Keratinocyte (primary cell): Measurements from ENCODE around the gene GNA15. TPM values are rescaled to one million over a fixed set of nuclear protein-coding genes. Genes with fewer than 3 reads are reported as not detected.

Experiments
- DNase-seq: peaks from one replicate; pipeline ENCODE4 v3.0.0-alpha.2; 2011; ENCODE audit warnings: low read depth, missing footprints, low spot score
- FAIRE-seq: peaks from 2 replicates; lab custom pipeline; 2011; peaks lifted over from hg19 to GRCh38; lab: Jason Lieb, UNC
- H2AFZ ChIP-seq: 2 replicates; pipeline ENCODE4 v1.6.0; 2012; ENCODE audit warnings: low read length, control low read depth, inconsistent platforms; ENCODE audit not compliant: control insufficient read depth
- H3K27ac ChIP-seq: 2 replicates; pipeline ENCODE4 v1.5.1; 2011; ENCODE audit warnings: low read length; ENCODE audit not compliant: control insufficient read depth, insufficient read depth
- H3K27me3 ChIP-seq: 3 replicates; pipeline ENCODE4 v1.6.0; 2011; ENCODE audit warnings: low read length; ENCODE audit not compliant: control insufficient read depth, insufficient read depth; ENCODE audit errors: extremely low read depth
- H3K36me3 ChIP-seq, 2 experiments: 2 replicates in 1 of 2; 3 replicates in 1 of 2; pipeline ENCODE4 v1.5.1; 2011; ENCODE audit warnings: low read length in 2 of 2, mild to moderate bottlenecking in 1 of 2; ENCODE audit not compliant: control insufficient read depth in 2 of 2, insufficient read depth in 2 of 2; ENCODE audit errors: extremely low read depth in 1 of 2
- H3K4me1 ChIP-seq: 3 replicates; pipeline ENCODE4 v1.5.1; 2011; ENCODE audit warnings: low read length; ENCODE audit not compliant: control insufficient read depth, insufficient read depth; ENCODE audit errors: extremely low read depth
- H3K4me2 ChIP-seq: 3 replicates; pipeline ENCODE4 v1.6.0; 2011; ENCODE audit warnings: low read depth, low read length; ENCODE audit not compliant: control insufficient read depth, insufficient read depth; ENCODE audit errors: extremely low read depth
- H3K4me3 ChIP-seq, 3 experiments: fragments of 200-600 bp in 1 of 3; sonication (generic) in 1 of 3; 2 replicates in 2 of 3; 3 replicates in 1 of 3; pipeline ENCODE4 v1.5.1; 2011 to 2016; ENCODE audit warnings: low read length in 3 of 3, mild to moderate bottlenecking in 3 of 3, control low read depth in 2 of 3, inconsistent platforms in 1 of 3, low read depth in 1 of 3, mixed read lengths in 1 of 3, mixed run types in 1 of 3, moderate library complexity in 1 of 3; ENCODE audit not compliant: control insufficient read depth in 2 of 3, insufficient read depth in 2 of 3; ENCODE audit errors: extremely low read depth in 1 of 3
- H3K79me2 ChIP-seq: 2 replicates; pipeline ENCODE4 v1.6.0; 2012; ENCODE audit warnings: low read length; ENCODE audit not compliant: control insufficient read depth, insufficient read depth
- H3K9ac ChIP-seq: 3 replicates; pipeline ENCODE4 v1.6.0; 2011; ENCODE audit warnings: low read length; ENCODE audit not compliant: control insufficient read depth, insufficient read depth; ENCODE audit errors: extremely low read depth
- H3K9me1 ChIP-seq: 3 replicates; pipeline ENCODE4 v1.6.0; 2011; ENCODE audit warnings: low read length; ENCODE audit not compliant: control insufficient read depth, insufficient read depth; ENCODE audit errors: extremely low read depth
- H3K9me3 ChIP-seq: 2 replicates; pipeline ENCODE4 v1.5.1; 2012; ENCODE audit warnings: low read depth, low read length; ENCODE audit not compliant: control insufficient read depth
- H4K20me1 ChIP-seq: 3 replicates; pipeline ENCODE4 v1.6.0; 2011; ENCODE audit warnings: low read length; ENCODE audit not compliant: control insufficient read depth, insufficient read depth; ENCODE audit errors: extremely low read depth
- CTCF ChIP-seq, 3 experiments: IDR thresholded peaks in 1 of 3; conservative IDR thresholded peaks in 1 of 3; optimal IDR thresholded peaks in 1 of 3; 2 replicates in 2 of 3; 3 replicates in 1 of 3; pipeline versions ENCODE3 to v1.5.1; 2011; ENCODE audit warnings: low read length in 3 of 3, mild to moderate bottlenecking in 3 of 3, moderate library complexity in 2 of 3, control low read depth in 1 of 3, inconsistent platforms in 1 of 3; ENCODE audit not compliant: insufficient read depth in 2 of 3; ENCODE audit errors: extremely low read depth in 1 of 3
- EZH2 ChIP-seq: IDR thresholded peaks from one replicate; pipeline ENCODE4 v1.6.1; 2012; ENCODE audit warnings: inconsistent platforms, mild to moderate bottlenecking, low read length, moderate library complexity
- dilution Hi-C: fragments of 300-500 bp; cut with MboI; formaldehyde crosslinking; loops from one replicate; pipeline ENCODE4 v1.7.0; 2020; ENCODE audit warnings: low sequenced_read_pairs; ENCODE audit not compliant: extremely low pct_ligation_motif_present
- polyA plus RNA-seq, 5 experiments: library from polyadenylated mRNA; depleted of rRNA in 3 of 5; stranded (reverse) in 3 of 5; stranded (forward) in 1 of 5; unstranded in 1 of 5; fragments of >200 nt; gene quantifications; 1 replicate in 1 of 5; 2 replicates in 3 of 5; 3 replicates in 1 of 5; pipeline versions ENCODE4 v1.2.1 to v1.2.3, GENCODE V29; 2011 to 2012; ENCODE audit warnings: missing spikeins in 2 of 5, low read depth in 1 of 5, low replicate concordance in 1 of 5

Gene GNA15
- polyA plus RNA-seq, 1 donor (not counting 4 experiments of a cell fraction or from before 2014, with no cell fraction given) = 60.0 TPM

- no peak overlapping the region for H3K4me2 ChIP-seq
- TF ChIP-seq EZH2 = no peak
- no peak for TF ChIP-seq CTCF (optimal IDR thresholded peaks at IDR 0.05 in 1 of 3, IDR thresholded peaks at IDR 0.05 in 1 of 3, conservative IDR thresholded peaks at IDR 0.05 in 1 of 3; ENCODE audit: extremely low read depth in 1 of 3, insufficient read depth in 2 of 3, low read length in 3 of 3)
- no peak for DNase-seq
These were observed 16.0 kb downstream of the GNA15 start for GRCh38 chr19:3151563-3152418.

GRCh38 chr19:3152419-3152780 lies 16.6 kb downstream of the GNA15 start:
- FAIRE-seq (no peak), DNase-seq (no peak)
- Histone ChIP-seq H4K20me1 (no peaks in the 10 kb centered on the region), H3K9me1 (no peaks in the 10 kb centered on the region), H3K9me3 (no peaks in the 10 kb centered on the region), H2AFZ (no peak overlapping the region), H3K4me2 (no peak overlapping the region), H3K27ac (no peak overlapping the region), H3K4me1 (peaks cover 16% of the 10 kb centered on the region), H3K4me3 (no peak overlapping the region), H3K27me3 (no peaks in the 10 kb centered on the region), H3K36me3 (peaks cover 49 to 60% of the 10 kb centered on the region in 2 experiments), H3K79me2 (peaks cover 49% of the 10 kb centered on the region), H3K9ac (no peak overlapping the region)
- dilution Hi-C loops = no loop called here
- no peak for TF ChIP-seq EZH2
- TF ChIP-seq CTCF (optimal IDR thresholded peaks at IDR 0.05 in 1 of 3, IDR thresholded peaks at IDR 0.05 in 1 of 3, conservative IDR thresholded peaks at IDR 0.05 in 1 of 3; ENCODE audit: extremely low read depth in 1 of 3, insufficient read depth in 2 of 3, low read length in 3 of 3) = no peak

More at GRCh38 chr19:3151563-3152418, 16.0 kb downstream of the GNA15 start:
- no peaks in the 10 kb centered on the region for H3K9me1 ChIP-seq
- no peak overlapping the region for H3K27ac ChIP-seq
- no peak overlapping the region for H3K4me3 ChIP-seq
- no peak overlapping the region for H3K9ac ChIP-seq
- no peaks in the 10 kb centered on the region for H4K20me1 ChIP-seq
- no peaks in the 10 kb centered on the region for H3K9me3 ChIP-seq
- peaks cover 16% of the 10 kb centered on the region for H3K4me1 ChIP-seq
- FAIRE-seq = no peak
- dilution Hi-C loops = no loop called here
- H3K79me2 ChIP-seq = peaks cover 55% of the 10 kb centered on the region
- no peak overlapping the region for H2AFZ ChIP-seq
- H3K27me3 ChIP-seq = no peaks in the 10 kb centered on the region
- peaks cover 47 to 56% of the 10 kb centered on the region in 2 experiments for H3K36me3 ChIP-seq
